Activated T-cell treated with anti-CD3 and anti-CD28 coated beads, Interleukin-2, amount 50 U/mL, for 4 hours (primary cell): Measurements from ENCODE around the gene PAX7. TPM values are rescaled to one million over a fixed set of nuclear protein-coding genes. Genes with fewer than 3 reads are reported as not detected.

ENCODE experiments used
- ATAC-seq, 2 donors: fragments of 200-7000 bp; cut with Tn5 transposase; one replicate each; pipeline ENCODE4 v1.10.0; 2021
- DNase-seq: peaks from one replicate; pipeline ENCODE4 v3.0.0-alpha.2; 2020
- H3K27me3 Mint-ChIP-seq: one replicate; pipeline ENCODE4 v1.8.0; 2021; ENCODE audit warnings: low read depth, mixed read lengths
- H3K36me3 Mint-ChIP-seq: one replicate; pipeline ENCODE4 v1.8.0; 2022; ENCODE audit warnings: mixed read lengths; ENCODE audit not compliant: insufficient read depth
- H3K4me1 Mint-ChIP-seq: one replicate; pipeline ENCODE4 v1.8.0; 2021; ENCODE audit warnings: low read depth, mixed read lengths
- H3K4me3 Mint-ChIP-seq: one replicate; pipeline ENCODE4 v1.8.0; 2021; ENCODE audit warnings: mild to moderate bottlenecking, moderate library complexity, mixed read lengths
- H3K9me3 Mint-ChIP-seq: one replicate; pipeline ENCODE4 v1.8.0; 2021; ENCODE audit warnings: mixed read lengths
- total RNA-seq, 3 donors: library from RNA; stranded (reverse); gene quantifications; one replicate each; pipeline ENCODE4 v1.2.1, GENCODE V29; 2021

PAX7 gene
- total RNA-seq, 3 donors from 2014 or later: not detected

DNA sequence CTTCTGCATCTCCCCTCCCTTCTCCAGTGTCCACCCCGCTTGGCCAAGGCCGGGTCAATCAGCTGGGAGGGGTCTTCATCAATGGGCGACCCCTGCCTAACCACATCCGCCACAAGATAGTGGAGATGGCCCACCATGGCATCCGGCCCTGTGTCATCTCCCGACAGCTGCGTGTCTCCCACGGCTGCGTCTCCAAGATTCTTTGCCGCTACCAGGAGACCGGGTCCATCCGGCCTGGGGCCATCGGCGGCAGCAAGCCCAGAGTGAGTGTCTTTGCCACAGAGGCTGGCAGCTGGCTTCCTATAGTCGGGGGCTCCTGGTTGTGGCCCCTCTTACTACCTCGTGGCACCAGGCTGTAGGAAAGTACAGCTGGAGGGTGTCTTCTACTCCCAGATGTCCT, 3.6 kb downstream of the PAX7 start:
- peaks cover 14% of the 10 kb centered on the region for H3K4me1 Mint-ChIP-seq
- H3K4me3 Mint-ChIP-seq: no peak overlapping the region
- DNase-seq (no peak), ATAC-seq (no peak)
- no peaks in the 10 kb centered on the region for H3K9me3 Mint-ChIP-seq
- no peaks in the 10 kb centered on the region for H3K36me3 Mint-ChIP-seq
- H3K27me3 Mint-ChIP-seq: peaks cover 92% of the 10 kb centered on the region

DNA sequence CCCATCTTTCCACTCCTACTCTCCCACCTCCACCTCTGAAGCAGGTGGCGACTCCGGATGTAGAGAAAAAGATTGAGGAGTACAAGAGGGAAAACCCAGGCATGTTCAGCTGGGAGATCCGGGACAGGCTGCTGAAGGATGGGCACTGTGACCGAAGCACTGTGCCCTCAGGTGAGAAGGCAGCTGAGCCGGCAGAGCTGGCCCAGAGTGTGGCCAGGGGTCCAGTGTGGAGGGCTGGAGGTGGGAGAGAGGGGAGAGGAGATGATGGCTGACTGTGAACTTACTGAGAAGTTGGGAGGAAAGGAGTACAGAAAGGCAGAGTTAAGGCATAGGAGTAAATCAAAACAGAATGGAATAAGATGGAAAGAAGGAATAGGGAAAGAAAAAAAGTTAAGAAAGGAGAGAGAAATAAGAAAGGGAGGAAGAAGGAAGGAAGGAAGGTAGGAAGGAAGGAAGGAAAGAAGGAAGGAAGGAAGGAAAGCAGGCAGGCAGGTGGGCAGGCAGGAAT, 4.5 kb downstream of the PAX7 start:
- no peaks in the 10 kb centered on the region for H3K36me3 Mint-ChIP-seq
- H3K9me3 Mint-ChIP-seq: no peaks in the 10 kb centered on the region
- ATAC-seq: no peak
- H3K27me3 Mint-ChIP-seq: peaks cover 92% of the 10 kb centered on the region
- peaks cover 14% of the 10 kb centered on the region for H3K4me1 Mint-ChIP-seq
- DNase-seq: no peak
- no peak overlapping the region for H3K4me3 Mint-ChIP-seq

DNA sequence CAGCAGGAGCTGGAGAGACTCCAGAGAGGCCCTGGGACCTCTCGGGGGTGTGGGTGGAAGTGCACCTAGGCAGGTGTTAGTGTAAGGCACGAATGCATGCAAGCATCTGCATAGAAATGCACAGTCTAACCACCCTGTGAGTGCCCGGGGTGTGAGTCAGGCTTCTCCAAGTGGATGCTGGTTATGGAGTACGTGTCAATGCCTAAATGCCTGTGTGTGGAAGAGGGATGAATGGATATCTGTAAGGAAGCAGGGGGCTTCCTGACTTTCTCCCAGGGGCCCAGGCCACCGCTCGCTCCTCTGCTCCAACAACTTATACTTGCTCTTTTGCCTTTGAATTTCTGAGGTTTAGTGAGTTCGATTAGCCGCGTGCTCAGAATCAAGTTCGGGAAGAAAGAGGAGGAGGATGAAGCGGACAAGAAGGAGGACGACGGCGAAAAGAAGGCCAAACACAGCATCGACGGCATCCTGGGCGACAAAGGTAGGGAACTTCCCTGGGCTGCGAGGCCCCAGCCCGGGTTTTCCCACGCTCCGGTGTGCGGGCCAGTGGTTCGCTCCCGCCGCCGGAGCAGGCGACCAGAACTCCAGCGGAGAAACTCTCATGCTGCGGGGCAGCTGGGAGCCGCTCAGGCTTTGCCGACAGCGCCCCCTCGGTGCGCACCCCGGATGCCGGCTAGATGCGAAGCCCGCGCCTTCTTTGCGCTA, 5.4 kb downstream of the PAX7 start:
- no peak overlapping the region for H3K4me3 Mint-ChIP-seq
- peaks cover 92% of the 10 kb centered on the region for H3K27me3 Mint-ChIP-seq
- H3K4me1 Mint-ChIP-seq: peaks cover 14% of the 10 kb centered on the region
- no peak for DNase-seq
- H3K36me3 Mint-ChIP-seq: no peaks in the 10 kb centered on the region
- ATAC-seq: no peak
- no peaks in the 10 kb centered on the region for H3K9me3 Mint-ChIP-seq

DNA sequence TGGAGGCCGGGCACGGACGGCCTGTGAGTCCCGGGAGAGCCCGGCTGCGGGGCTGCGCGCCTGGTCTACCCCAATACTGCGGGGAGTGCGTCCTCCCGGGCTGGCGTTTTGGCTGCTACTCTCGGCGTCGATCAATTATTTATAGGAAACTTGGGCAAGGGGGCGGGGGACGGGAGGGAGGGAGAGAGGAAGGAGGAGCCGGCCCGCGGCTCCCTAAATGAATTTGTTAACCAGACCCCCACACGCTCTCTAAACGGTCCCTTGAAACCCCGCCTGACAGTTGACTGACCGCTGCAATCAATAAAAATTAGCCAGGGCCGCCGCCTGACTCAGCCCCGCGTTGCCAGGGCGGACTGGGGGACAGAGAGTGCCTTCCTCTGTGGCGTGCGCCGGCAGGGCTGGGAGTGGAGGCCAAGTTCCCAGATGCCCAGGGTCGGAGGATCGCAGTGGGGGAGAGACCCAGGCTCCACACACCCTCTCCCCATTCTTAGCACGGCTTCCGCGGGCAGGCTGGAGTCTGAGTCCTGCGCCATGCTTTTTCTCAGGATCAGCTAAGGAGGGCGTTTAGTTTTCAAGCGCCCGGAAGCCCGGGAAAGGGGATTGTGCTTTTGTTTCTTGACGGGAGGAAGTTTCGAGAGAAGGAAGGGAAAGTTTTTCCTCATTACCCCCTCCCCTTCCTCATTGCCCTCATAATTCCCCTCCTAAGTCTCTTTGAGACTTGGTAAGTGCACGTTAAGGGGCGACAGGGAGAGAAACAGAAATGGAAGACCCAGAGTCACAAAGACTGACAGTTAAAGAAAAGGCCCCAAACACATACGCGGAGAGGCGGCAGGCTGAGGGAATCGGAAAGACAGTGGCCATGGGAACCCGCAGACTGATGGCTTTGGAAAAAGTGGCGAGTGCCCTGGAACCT, 6.2 kb downstream of the PAX7 start:
- Mint-ChIP-seq H3K27me3 (peaks cover 95% of the 10 kb centered on the region), H3K4me1 (peaks cover 14% of the 10 kb centered on the region)

DNA sequence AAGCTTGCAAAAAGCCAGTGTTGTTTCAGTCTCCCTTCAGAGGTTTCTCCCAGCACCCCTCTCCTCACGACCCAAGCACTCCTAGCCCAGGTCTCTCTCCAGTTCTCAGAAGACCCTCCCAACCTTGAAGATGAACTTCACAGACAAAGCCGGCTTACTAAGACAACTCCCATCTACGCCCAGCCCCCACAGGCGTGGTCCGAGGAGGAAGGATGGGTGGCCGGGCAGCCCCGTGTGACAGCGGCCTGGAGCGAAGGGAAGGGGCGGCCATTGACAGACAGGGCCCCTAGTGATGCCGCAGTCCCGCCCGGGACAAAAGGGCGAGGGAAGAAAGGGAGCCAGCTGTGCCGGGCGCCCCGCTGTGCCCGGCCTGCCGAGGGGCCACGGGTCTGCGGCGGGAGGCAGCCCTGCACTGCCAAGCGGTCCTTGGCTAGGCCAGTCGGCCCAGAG, 6.9 kb downstream of the PAX7 start:
- Mint-ChIP-seq H3K4me1 (peaks cover 16% of the 10 kb centered on the region), H3K36me3 (no peaks in the 10 kb centered on the region), H3K27me3 (peaks cover 93% of the 10 kb centered on the region), H3K4me3 (no peak overlapping the region), H3K9me3 (no peaks in the 10 kb centered on the region)
- DNase-seq (no peak), ATAC-seq (no peak)

More for the DNA sequence above, 6.2 kb downstream of the PAX7 start:
- no peak for DNase-seq
- H3K9me3 Mint-ChIP-seq: no peaks in the 10 kb centered on the region
- H3K4me3 Mint-ChIP-seq: no peak overlapping the region
- ATAC-seq: no peak
- H3K36me3 Mint-ChIP-seq: no peaks in the 10 kb centered on the region

DNA sequence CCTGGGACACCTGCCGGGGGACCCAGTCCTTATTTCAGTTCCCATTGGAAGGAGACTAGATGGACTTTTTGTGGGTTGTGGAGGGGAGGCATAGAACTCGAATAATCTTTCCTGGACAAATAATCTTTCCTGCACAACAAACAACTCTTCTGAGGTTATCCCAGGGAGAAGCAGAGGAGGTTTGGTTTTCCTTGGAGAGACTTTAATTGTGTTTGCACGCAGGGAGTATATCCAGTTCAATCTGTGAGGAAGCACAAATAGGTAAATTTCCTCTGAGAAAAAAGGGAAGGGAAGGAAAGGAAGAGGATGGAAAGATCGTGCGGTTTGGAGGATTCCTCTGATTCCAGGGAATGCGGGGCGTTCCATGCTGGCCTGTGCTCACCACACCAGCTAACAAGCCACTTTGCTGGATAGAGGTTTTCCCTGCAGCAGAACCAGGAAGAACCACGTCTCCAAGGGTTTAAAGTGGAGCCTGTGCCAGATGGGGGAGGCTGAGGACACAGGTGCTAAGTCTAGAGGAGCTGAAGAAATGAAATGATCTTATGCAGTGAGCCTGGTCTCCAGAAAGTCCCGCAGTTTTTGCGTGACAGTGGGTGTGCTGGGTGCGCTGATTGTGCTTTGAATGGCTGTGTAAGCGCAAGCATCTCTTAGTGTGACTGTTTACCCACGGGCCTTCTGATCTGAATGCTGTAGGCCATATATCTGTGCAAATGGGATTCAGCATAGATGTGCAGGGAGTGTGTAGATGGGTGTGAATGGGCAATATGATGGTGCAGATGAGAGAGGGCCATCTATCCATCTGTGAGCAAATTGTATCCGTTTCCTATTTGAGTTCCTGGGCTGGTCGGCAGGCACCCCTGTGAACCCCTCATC, 7.6 kb downstream of the PAX7 start:
- Mint-ChIP-seq H3K4me1 (peaks cover 17% of the 10 kb centered on the region), H3K36me3 (no peaks in the 10 kb centered on the region), H3K27me3 (peaks cover 93% of the 10 kb centered on the region), H3K9me3 (no peaks in the 10 kb centered on the region), H3K4me3 (no peak overlapping the region)
- no peak for DNase-seq
- ATAC-seq: no peak

DNA sequence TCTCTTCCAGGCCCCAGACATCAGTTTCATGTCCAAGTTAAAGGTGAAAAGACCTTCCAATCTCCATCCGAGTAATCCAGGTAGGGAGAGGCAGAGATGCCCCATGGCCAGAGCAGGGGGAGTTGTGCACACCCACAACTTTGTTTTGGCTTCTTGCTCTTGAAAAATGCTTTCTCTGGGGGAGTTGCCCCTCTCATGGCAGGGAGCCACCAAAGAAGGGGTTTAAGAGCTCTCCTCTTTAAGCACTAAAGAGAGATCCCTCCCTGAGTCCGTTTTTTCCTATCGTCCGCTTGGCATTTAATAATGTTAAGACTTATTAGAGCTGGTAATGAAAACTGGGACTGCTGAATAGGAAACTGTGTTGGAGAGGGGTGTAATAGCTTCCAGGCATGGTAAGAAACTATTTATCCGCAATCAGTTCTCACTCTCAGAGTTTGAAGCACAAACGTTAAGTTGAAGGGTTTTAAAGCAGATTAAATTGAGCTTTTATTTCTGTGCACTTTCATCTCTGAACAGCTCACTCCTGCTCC, 8.3 kb downstream of the PAX7 start:
- no peaks in the 10 kb centered on the region for H3K36me3 Mint-ChIP-seq
- H3K4me1 Mint-ChIP-seq: peaks cover 19% of the 10 kb centered on the region
- no peak overlapping the region for H3K4me3 Mint-ChIP-seq
- no peak for DNase-seq
- H3K27me3 Mint-ChIP-seq: peaks cover 91% of the 10 kb centered on the region
- H3K9me3 Mint-ChIP-seq: no peaks in the 10 kb centered on the region
- no peak for ATAC-seq

DNA sequence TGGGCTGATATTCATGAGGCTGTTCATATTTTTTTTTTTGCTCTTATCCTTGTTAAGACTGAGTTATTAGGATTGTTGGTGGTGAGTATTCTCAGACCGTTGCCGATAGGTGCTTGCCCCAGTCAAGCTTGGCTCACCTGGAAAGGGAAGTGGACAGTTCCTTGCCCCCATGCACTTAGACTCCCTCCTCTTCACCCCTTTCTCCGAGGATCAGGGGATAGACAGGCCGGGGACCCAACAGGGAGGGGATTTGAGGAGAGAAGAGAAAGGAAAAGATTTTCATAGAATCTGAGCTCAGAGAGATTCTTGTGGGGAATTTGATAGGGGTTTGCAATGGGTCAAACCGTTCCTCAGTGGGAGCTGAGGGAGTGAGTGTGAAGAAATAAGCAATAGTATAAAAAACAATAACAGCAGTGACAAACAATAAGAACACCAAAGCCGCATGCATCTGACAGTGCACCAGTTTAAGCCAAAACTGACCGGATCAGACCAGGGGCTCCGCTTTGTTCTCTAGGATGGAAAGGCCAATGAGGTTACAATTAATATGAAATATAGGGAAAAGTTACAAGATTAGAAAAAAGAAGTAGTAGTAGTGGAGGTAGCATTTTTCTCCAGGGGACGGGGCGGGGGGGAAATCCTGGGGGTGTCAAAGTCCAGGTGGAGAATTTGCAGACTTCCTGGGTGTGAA, 8.9 kb downstream of the PAX7 start:
- ATAC-seq (no peak), DNase-seq (no peak)
- no peak overlapping the region for H3K4me3 Mint-ChIP-seq
- H3K9me3 Mint-ChIP-seq: no peaks in the 10 kb centered on the region
- H3K4me1 Mint-ChIP-seq: peaks cover 22% of the 10 kb centered on the region
- H3K27me3 Mint-ChIP-seq: peaks cover 91% of the 10 kb centered on the region
- H3K36me3 Mint-ChIP-seq: no peaks in the 10 kb centered on the region

DNA sequence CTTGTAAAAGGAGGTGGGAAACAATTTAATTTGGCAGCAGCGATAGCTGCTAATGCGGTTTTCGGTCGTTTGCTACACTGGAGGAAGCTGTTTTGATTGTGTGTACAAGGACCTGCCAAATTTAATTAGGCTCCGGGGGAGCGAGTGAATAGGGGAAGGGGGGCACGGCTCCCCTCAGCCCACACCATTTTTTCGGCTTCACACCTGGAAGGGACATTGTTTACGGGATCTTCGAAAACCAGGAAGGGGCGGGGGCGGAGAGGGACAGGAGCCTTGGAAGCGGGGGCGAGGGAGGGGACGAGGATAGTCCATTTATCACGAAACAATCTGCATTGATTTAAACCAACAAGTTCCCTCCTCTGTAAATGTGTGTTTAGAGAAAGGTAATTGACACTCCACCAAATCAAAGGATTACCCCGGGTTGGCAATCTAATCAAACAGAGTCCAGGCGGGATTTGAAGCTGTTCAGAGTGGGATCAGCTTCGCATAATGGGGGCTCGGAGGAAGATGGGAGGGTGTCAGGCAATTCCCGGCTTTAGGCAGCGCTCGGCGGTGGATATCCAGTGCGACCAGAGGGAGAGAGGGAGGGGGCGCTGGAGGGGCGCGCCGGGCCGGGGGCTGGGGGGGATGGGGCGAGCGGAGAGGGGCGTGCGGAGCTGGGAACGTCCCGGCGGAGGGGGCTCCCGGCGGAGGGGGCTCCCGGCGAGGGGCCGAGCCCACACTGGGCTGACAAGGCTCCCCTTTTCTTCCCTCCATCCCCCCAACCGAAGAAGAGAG, 9.8 kb downstream of the PAX7 start:
- Mint-ChIP-seq H3K9me3 (no peaks in the 10 kb centered on the region), H3K36me3 (no peaks in the 10 kb centered on the region), H3K27me3 (peaks cover 91% of the 10 kb centered on the region), H3K4me3 (no peak overlapping the region), H3K4me1 (peaks cover 31% of the 10 kb centered on the region)
- DNase-seq (no peak), ATAC-seq (no peak)

DNA sequence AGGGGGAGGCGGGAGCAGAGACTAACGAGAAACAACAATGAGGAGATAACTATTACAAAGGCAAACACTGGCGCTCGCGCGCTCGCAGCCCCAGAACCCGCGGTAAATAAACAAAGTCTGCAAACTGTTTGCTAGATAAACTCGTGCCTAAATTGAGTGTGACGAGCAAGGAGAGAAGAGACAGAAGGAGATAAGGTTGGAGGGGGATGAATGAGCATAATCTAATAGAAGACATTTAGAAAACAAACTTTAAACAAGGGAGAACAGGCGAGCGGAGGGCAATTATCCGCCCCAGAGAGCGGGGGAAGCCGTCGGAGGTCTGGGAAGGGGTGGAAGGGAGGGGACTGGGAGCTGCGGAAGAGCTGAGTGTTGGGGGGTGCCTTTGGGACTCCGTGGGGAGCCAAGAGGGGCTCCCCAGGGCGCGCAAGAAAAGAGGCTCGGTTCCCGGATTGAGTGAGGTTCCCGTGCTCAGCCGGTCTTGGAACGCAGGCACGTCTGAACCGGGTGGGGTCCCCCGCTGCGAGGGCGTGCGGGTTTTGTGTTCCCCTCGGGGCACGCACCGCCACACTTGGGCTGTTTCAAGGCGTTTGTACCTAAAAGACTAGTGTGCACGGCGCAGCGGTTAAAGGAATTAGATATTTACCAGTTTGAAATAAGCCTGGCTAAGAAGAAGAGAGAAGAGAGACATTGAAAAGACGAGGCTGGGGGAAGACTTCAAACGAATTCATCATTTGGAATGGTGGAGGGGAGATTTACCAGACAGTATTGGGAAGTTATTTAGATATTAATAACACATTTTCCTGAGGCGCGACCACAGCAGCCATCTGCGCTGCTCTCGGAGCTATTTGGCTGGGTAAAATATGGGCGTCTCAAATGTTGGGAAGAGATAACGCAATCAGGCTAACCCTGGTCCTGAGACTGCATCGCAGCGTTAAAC, 10.6 kb downstream of the PAX7 start:
- ATAC-seq (no peak), DNase-seq (no peak)
- peaks cover 28% of the 10 kb centered on the region for H3K4me1 Mint-ChIP-seq
- H3K9me3 Mint-ChIP-seq: no peaks in the 10 kb centered on the region
- peaks cover 91% of the 10 kb centered on the region for H3K27me3 Mint-ChIP-seq
- H3K36me3 Mint-ChIP-seq: no peaks in the 10 kb centered on the region
- no peak overlapping the region for H3K4me3 Mint-ChIP-seq

DNA sequence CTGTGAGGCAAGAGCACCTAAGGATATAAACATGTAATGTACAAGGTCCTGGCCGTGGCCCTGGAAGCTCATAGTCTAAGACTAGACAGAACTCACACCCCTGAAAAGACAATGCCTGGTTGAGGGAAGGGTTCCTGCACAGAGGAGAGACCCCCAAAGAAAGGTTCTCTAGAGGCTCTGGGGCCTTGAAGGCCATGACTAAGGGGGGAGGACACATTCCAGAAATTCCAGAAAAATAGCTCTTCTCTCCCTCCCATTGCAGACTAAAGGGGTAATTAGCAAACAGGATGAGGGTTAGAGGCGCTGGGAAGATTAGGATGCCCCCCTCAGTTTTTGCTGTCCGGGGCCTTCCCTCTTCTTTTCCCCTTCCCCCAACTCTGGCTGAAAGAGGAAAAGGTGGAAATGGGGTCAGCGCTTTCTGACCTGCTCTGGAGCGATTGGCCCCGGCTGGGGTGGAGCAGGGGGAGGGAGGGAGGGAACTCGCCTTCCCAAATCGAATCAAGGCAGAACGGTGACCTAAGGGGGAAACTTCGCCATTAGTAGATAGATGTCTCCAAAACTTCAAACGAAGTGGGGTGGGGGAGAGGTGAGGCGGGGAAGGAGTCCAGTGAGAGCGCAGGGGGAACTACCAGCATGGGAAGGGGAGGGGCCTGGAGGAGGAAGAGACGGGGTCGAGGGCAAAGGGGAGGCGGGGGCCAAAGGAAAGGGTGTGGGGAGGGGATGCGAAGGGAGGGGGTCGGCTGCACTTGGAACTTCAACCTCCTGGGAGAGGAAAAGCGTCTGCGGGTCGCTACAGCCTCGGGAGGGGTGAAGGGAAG, 11.8 kb downstream of the PAX7 start:
- Mint-ChIP-seq H3K27me3 (peaks cover 84% of the 10 kb centered on the region), H3K9me3 (no peaks in the 10 kb centered on the region), H3K36me3 (no peaks in the 10 kb centered on the region), H3K4me1 (peaks cover 28% of the 10 kb centered on the region), H3K4me3 (no peak overlapping the region)
- no peak for ATAC-seq
- DNase-seq: no peak
